Choroid plexus epithelial cell (primary cell): Measurements from ENCODE around the gene PTHLH.

Experiments
- DNase-seq: peaks from one replicate; pipeline ENCODE4 v3.0.0-alpha.2; 2010; ENCODE audit warnings: low read depth
- H3K4me3 ChIP-seq: 2 replicates; pipeline ENCODE4 v1.5.1; 2011; ENCODE audit warnings: low read depth, mild to moderate bottlenecking, control low read depth, low read length, moderate library complexity
- TF ChIP-seq, protein P1 (sequence below): conservative IDR thresholded peaks from 2 replicates; pipeline ENCODE4 v1.5.1; 2011; ENCODE audit warnings: low read depth, mild to moderate bottlenecking, control low read depth, inconsistent platforms, low read length, moderate library complexity

PTHLH gene

GRCh38 chr12:27975222-27976136 lies 2.9 kb upstream of the PTHLH start:
- DNase-seq: peak; percentile 72
- TF ChIP-seq, protein P1, sequence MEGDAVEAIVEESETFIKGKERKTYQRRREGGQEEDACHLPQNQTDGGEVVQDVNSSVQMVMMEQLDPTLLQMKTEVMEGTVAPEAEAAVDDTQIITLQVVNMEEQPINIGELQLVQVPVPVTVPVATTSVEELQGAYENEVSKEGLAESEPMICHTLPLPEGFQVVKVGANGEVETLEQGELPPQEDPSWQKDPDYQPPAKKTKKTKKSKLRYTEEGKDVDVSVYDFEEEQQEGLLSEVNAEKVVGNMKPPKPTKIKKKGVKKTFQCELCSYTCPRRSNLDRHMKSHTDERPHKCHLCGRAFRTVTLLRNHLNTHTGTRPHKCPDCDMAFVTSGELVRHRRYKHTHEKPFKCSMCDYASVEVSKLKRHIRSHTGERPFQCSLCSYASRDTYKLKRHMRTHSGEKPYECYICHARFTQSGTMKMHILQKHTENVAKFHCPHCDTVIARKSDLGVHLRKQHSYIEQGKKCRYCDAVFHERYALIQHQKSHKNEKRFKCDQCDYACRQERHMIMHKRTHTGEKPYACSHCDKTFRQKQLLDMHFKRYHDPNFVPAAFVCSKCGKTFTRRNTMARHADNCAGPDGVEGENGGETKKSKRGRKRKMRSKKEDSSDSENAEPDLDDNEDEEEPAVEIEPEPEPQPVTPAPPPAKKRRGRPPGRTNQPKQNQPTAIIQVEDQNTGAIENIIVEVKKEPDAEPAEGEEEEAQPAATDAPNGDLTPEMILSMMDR: no peak
- H3K4me3 ChIP-seq: peak overlapping the region; percentile 42

DNA sequence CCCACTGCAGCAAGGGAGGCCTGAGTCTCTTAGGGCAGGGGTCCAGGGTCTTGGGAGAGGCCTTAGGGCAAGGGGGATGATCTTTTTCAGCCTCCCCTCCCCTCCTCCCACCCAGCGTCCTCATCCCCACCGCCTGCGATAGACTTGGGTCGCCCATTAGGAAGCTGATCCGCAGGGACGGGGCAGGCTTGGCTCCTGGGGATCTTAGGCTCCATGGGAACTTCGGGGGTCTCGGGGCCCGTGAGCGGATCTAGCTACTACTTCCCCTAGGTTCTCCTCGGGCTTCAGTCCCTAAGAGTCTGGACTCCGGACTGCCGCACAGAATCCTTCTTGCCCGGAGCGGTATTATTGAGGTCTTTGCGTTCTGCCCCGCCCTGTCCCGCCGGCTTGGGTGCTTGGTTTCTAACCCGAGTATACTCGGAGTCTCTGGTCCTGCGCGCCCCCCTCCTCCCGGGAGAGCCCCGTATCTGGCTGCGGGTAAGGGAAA lies 2.2 kb upstream of the PTHLH start:
- H3K4me3 ChIP-seq: peak overlapping the region; percentile 42
- TF ChIP-seq, protein P1: no peak
- no peak for DNase-seq

DNA sequence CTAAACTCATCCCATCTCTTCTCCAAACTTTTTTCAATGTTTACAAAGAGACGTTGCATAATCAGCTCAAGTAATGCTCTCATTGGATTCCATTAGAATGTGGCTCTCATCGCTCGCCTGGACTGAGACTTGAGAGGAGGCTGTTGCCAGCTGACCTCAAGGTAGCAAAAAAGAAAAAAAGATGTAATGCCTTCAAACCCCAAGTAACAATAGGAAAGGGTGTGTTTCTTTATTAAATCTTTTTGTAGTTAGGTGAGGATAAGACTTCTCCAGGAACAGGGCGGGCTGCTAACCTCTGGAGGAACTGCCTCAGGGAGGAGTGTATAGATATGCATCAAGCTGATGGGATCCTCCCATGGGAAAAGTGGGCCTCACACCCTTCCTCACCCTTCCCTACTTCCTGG lies 956 bp upstream of the PTHLH start:
- DNase-seq: peak; percentile 54
- TF ChIP-seq, protein P1: no peak
- H3K4me3 ChIP-seq: no peak overlapping the region

DNA sequence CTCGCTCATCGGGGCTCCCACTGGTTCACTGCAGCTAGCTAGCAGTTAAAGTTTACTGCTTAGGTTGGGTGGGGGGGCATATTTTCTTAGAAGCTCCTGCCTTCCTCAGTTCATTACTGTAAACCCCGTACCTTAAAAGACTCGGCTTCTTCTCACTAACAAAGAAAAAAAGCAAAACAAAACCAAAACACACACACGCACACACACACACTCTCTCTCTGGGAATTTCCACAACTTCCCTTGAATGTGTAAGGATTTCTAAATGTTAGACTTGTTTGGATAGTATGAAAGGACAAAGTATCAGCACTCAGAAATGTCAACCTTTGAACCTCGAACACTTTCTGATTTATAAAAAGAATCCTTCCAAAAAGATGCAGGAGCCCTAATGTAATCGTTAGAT lies 927 bp downstream of the PTHLH start:
- TF ChIP-seq, protein P1: no peak
- H3K4me3 ChIP-seq: no peak overlapping the region
- DNase-seq: peak; percentile 19

GRCh38 chr12:27971121-27971489 lies 1.4 kb downstream of the PTHLH start:
- peak overlapping the region; percentile 65 for H3K4me3 ChIP-seq
- peak; percentile 18 for DNase-seq
- TF ChIP-seq, protein P1: no peak

GRCh38 chr12:27970401-27971120 lies 2.0 kb downstream of the PTHLH start:
- DNase-seq: peak; percentile 56
- peak overlapping the region; percentile 65 for H3K4me3 ChIP-seq
- TF ChIP-seq, protein P1: no peak
